Heart left ventricle (tissue), 13 donors: ENCODE results near the gene ASIC1.

Experiments used
- POLR2A ChIP-seq, 2 donors: fragments of 450-650 bp; IDR thresholded peaks; one replicate each; pipeline ENCODE4 v1.6.1; 2017; ENCODE audit warnings: antibody characterized with exemption in 2 of 2, mild to moderate bottlenecking in 2 of 2, moderate library complexity in 2 of 2
- TF ChIP-seq, protein P1 (sequence below), 12 donors: fragments of 200-600 bp; sonication (generic) in 4 of 12; IDR thresholded peaks; one replicate each; pipeline versions ENCODE4 v1.5.0 to v1.8.0; 2018 to 2022; ENCODE audit warnings: antibody characterized with exemption in 12 of 12, mild to moderate bottlenecking in 5 of 12
- donor health status: ischemic (EF 13 %, LVEDD 7.1; RV severe dilation, severe dysfunction).
- donor health status: DM: no; HTN: yes; CAD: no.
- donor health status: DM: no; HTN: no; CAD: no.
- donor health status: ischemic (EF 25% LVEDD 6.9; RV normal size, moderate dysfunction).
- donor health status: ischemic (EF 25% LVEDD 5.7; RV mildly dilated, moderate dysfunction).
- donor health status: ischemic (EF 35%, LVEDD 5.7; RV mildly dilated, moderate dysfunction).
- donor health status: nonischemic (EF 11% LVEDD 7.7; RV severe dilation, severe dysfunction).
- donor health status: DM: yes; HTN: yes; CAD: no.
- donor health status: PGD.
- donor health status: ischemic (EF 29% LVEDD 5.4; RV normal size, mild dysfunction).
- donor health status: nonischemic (EF 23%, LVEDD 6.1; RV moderate dilation, normal function).

DNA sequence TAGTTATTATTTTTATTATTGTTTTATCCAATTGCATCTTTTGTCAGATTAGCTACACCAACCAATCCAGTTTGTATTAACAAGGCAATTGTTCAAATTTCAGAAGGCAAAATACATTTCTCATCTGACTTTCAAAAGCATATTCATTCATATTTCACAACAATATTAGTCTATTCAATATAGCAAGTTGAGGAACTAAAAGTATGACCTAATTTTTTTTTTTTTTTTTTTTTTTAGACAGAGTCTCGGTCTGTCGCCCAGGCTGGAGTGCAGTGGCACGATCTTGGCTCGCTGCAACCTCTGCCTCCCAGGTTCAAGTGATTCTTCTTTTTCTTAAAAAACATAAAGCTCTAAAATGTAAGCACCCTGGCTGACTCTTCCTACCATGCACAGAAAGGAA lies 71.9 kb downstream of the ASIC1 start:
- TF ChIP-seq, protein P1, sequence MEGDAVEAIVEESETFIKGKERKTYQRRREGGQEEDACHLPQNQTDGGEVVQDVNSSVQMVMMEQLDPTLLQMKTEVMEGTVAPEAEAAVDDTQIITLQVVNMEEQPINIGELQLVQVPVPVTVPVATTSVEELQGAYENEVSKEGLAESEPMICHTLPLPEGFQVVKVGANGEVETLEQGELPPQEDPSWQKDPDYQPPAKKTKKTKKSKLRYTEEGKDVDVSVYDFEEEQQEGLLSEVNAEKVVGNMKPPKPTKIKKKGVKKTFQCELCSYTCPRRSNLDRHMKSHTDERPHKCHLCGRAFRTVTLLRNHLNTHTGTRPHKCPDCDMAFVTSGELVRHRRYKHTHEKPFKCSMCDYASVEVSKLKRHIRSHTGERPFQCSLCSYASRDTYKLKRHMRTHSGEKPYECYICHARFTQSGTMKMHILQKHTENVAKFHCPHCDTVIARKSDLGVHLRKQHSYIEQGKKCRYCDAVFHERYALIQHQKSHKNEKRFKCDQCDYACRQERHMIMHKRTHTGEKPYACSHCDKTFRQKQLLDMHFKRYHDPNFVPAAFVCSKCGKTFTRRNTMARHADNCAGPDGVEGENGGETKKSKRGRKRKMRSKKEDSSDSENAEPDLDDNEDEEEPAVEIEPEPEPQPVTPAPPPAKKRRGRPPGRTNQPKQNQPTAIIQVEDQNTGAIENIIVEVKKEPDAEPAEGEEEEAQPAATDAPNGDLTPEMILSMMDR (IDR thresholded peaks at IDR 0.05), result no peak
- TF ChIP-seq POLR2A (IDR thresholded peaks at IDR 0.05), result no peak
